GM19452 (cell line): Measurements from ENCODE around the gene NGLY1.

Experiments
- ATAC-seq: cut with Tn5 transposase; IDR thresholded peaks from one replicate; pipeline ENCODE4 v1.9.1; 2021; ENCODE audit not compliant: unreplicated experiment

NGLY1 gene

GRCh38 chr3:25713341-25713985 lies 69.8 kb downstream of the NGLY1 start:
- no peak for ATAC-seq

GRCh38 chr3:25711090-25711489 lies 72.2 kb downstream of the NGLY1 start:
- no peak for ATAC-seq

- ATAC-seq, result no peak
These were observed 75.2 kb downstream of the NGLY1 start for GRCh38 chr3:25708036-25708435.

DNA sequence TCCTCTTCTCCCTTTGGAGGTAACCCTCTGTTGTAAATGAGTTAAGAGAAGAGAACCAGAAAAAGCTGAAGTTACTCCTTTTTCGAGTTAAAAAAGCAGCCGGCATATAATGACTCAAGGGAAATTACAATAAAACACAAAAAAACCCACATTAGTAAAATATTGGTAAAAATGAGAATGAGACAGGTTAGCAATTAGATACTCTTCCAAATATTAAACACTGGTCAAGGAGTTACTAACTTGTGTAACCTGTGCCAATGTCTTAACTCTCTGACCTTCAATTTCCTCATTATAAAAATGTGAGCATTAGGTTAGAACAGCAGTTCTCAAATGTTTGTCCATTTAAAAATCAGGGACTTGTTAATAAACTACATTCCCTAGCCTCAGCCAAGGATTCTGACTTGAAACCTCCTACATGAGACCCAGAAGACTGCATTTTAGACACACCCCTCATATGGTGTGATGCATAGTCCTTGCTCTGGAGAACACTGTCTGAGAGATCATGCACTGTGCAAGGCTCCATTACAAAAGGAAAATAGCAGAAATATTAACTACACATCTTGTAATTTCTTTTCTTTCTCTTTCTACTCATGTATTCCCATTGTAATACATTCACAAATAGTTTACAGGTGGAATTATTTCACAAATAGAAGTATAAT lies 75.8 kb downstream of the NGLY1 start:
- ATAC-seq, result no peak

- no peak for ATAC-seq
These were observed 77.0 kb downstream of the NGLY1 start for GRCh38 chr3:25706213-25706612.

DNA sequence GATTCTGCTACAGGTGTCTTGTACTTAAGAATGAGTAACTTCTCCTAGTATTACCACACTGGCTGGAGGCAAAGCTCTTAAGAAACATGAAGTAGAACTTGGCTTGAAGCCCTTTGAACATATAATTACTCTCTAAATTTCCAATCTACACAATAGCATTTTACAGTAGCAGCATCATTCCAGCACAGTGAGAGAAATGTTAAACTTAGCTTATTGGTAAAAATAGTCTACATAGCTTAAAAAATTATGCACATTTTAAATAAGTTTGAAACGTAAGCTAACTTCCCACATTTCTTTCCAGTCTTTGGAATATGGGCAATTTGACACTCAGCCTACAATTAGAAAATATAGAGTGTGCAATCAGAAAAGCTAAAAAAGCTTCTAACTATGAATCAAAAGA lies 85.7 kb downstream of the NGLY1 start:
- no peak for ATAC-seq

GRCh38 chr3:25695731-25696420 lies 87.4 kb downstream of the NGLY1 start:
- ATAC-seq, result no peak

DNA sequence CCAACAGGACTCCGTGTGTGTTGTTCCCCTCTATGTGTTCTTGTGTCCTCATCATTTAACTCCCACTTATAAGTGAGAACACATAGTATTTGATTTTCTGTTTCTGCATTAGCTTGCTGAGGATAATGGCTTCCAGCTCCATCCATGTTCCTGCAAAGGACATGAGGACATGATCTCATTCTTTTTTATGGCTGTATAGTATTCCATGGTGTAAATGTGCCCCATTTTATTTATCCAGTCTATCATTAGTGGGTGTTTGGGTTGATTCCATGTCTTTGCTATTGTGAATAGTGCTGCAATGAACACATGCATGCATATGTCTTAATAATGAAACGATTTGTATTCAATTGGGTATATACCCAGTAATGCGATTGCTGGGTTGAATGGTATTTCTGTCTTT lies 90.0 kb downstream of the NGLY1 start:
- no peak for ATAC-seq

GRCh38 chr3:25692341-25692740 lies 90.9 kb downstream of the NGLY1 start:
- ATAC-seq, result no peak

DNA sequence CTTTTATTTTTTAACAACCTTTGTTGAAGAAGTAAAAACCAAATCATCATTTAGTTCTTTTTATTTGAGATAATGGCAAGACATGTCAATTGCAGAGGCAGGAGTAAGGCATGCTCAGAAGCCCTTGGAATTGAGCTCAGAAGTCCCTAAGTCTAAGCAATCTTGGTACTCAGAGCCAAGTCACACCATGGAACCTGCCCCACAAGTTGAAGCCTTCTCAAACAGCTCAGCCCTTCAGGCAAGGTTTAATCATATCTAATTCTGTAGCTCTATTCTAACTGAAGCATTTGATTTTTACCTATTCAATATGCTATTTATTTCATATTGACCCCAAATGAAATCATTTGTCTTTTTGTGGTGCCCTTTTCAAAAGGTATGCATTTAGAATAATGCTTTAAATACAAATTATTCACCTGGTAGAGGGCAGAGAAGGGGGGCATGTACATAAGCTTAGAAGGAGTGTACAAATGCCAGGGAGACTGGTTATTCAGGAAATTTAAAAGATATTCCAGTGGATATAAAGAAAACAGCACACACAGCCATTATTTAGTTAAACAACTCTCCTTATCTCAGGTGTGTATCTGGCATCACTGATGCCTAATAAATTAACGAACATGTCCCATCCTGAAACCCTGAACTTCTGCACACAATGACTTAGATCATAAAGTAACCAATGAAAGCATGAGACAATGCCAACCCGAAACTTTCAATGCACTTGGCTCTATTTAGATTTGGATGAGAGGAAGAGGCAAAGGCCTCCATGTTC lies 92.3 kb downstream of the NGLY1 start:
- no peak for ATAC-seq

DNA sequence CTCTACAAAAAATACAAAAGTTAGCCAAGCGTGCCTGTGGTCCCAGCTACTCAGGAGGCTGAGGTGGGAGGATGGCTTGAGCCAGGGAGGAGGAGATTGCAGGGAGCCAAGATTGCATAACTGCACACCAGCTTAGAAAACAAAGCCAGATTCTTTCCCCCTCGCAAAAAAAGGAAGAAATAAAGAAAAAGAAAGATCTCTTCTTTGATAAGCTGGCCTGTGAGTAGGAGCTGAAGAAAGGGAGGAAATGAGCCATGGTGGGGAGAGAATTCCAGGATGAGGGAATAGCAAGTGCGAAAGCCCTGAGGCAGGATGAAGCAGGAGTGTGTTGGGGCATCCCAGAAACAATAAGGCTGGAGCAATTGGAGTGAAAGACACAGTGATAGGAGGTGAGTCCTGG lies 94.0 kb downstream of the NGLY1 start:
- no peak for ATAC-seq

- ATAC-seq, result no peak
These were observed 95.5 kb downstream of the NGLY1 start for GRCh38 chr3:25687742-25688141.

- no peak for ATAC-seq
These were observed 96.5 kb downstream of the NGLY1 start for GRCh38 chr3:25686766-25687165.

DNA sequence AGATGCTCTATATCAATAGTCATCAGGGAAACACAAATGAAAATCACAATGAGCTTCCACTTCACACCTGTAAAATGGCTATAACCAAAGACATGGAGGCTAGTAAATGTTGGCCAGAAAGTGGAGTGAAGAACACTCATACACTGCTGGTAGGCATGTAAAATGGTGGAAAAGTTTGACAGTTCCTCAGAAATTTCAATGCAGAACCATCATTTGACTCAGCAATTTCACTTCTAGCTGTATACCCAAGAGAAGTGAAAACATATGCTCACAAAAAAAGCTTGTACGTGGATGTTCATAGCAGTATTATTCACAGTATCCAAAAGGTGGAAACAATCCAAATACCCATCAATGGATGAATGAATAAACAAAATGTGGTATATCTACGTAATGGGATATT lies 99.4 kb downstream of the NGLY1 start:
- no peak for ATAC-seq

DNA sequence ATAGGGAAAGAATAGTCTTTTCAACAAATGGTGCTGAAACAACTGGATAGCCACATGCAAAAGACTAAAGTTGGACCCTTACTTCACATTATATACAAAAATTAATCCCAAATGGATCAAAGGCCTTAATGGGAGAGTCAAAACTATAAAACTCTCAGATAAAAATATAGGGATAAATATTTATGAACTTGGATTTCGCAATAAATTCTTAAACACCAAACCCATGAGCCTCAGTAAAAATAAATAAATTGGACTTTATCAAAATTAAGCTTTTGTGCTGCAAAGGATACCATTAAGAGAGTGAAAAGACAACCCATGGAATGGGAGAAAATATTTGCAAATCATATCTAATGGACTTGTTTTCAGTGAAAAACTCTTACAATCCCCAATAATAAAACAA lies 99.8 kb downstream of the NGLY1 start:
- ATAC-seq, result no peak

DNA sequence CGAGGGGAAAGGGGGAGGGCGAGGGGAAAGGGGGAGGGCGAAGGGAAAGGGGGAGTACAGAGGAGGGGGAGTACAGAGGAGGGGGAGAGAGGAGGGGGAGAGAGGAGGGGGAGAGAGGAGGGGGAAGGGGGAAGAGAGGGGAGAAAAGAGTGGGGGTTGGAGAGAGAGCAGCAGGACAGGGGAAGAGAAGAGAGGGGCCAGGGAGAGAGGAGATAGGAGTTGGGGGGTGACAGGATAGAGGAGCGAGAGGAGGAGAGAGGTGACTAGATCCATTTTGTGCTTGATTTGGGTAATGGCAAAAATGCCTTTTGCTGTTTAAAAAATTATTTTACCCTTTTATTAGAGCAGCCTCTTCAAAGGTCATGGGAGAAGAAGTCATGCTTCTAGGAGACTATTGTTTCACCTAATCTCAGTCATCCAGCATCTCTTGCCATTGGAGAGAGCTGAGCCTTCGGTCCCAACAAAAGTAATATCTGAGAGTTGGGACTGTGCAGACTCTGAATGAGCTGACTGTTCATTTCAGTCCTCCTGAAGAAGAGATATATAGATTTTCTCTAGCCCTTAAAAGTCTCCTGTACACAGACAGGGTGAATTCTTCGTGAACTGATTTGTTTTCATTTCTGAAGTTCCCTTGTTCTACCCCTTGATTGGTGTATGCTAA lies 103.5 kb downstream of the NGLY1 start:
- no peak for ATAC-seq

DNA sequence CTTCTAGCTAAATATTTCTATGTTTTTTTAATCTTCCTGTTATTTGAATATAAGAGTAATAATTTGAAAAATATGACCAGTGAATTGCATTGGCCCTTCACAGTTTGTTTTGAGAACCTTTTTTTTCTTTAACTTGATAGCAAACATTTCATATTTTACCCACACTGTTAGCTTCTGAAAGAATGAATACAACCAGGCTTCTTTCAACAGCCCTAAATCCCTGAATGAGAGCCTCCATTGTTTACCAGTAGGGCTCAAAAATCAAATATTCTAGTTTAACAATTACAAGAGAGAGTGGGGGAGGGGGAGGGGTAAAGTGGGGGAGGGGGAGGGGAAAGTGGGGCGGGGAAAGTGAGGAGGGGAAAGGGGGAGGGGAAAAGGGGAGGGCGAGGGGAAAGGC lies 104.1 kb downstream of the NGLY1 start:
- ATAC-seq, result no peak

GRCh38 chr3:25678581-25678980 lies 104.7 kb downstream of the NGLY1 start:
- ATAC-seq, result no peak

DNA sequence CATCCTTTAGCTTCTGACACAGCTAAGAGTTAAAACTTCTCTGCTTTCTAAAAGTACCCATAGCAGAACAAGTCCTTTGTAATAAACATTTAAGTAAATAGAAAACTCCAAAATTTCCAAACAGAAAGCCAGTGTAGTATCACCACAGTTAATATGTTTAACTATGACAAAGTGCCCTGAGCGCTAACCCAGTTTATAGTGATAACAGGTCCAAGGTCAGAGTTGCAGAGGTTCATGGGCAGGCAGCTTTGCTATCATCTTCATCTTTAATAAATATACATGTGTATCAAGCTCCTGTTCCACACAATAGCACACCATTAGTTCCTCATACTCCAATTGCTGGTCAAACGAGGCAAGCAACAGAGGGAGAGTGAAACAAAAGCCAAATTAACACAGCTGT lies 106.1 kb downstream of the NGLY1 start:
- ATAC-seq, result no peak

DNA sequence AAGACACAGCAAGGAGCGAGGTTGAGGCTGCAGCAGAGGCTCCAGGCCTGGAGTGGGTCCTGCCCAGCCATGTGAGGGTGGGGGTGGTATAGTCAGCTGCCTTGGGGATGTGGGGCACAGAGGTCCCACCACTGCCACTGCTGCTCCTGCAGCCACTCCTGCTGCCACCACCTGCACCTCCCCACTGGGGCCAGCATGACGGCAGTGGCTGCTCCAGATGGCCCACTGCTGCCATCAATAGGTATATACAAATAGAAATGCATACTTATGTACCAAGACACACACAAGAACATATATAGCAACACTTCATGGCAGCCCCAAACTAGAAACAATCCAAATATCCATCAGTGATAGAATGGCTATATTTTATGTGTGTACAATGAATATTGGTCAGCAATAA lies 108.6 kb downstream of the NGLY1 start:
- ATAC-seq, result no peak

DNA sequence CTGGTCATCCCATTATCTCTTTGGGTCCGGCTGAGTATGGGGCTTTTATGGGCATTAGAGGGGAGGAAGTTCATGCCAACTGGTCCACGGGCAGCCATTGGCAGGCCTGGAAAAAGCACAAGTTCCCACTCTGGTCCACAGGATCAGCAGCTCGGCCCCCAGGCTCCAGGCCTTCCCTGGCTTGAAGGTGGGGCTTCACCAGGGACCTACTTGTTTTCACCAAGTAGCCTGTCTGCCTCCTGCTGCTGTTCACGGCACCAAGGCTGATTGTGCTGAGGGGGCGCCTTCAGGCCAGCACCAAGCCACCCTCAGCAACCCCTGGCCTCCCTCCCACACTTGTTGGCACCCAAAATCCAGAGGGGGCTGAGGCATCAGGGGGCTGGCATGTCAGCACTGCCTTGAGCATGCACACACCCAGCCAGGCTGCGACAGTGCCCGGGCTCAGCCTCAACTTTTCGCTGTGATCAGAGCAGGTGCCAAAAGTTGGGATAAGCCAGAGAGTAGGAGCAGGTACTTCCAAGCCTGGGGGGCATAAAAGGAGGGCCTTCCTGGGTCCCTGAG lies 109.4 kb downstream of the NGLY1 start:
- no peak for ATAC-seq
